ENCODE data around the gene SYNPO2L. TPM values are rescaled to one million over a fixed set of nuclear protein-coding genes. Genes with fewer than 3 reads are reported as not detected.
A peak's percentile ranks its signal among the peaks of the same experiment; 100 is the strongest.

Gene SYNPO2L
- polyA plus RNA-seq, 1 experiment = 0.05 TPM

DNA sequence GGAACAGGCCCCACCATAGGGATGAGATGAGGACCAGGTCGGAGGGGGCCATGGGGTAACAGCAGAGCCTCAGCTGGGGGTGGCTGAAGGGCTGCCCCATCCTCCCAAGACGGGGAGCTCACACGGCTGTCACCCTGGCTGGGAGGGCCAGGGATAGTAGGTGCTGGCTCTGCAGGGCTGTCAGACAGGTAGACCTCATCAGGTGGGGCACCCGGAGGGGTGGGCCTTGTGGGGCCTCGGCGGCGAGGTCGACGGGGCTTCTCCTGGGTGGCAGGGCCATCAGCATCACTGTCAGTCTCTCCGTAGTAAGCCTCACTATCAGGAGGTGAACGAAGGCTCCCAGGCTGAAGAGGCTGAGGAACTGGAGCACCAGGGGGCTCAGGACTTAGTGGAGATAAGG is 2.6 kb downstream of the SYNPO2L start:
- no peak overlapping the region for H3K27ac ChIP-seq (ENCODE audit: low read depth, low read length)
- no peaks in the 10 kb centered on the region for H3K27me3 ChIP-seq (ENCODE audit: control insufficient read depth, insufficient read depth, low read length)
- ChIA-PET POLR2A (no interaction called here), CTCF (interaction anchor here (1.0 to 1.1 kb wide), 2 partner anchors 9 to 124 kb away, joined by 3 to 4 read pairs; no protein-coding TSS in a partner anchor)
- no peak overlapping the region for H3K4me3 ChIP-seq (ENCODE audit: low read depth, low read length)
- H3K9me3 ChIP-seq (ENCODE audit: control insufficient read depth, insufficient read depth, low read length) = no peaks in the 10 kb centered on the region
- TF ChIP-seq, protein P1, sequence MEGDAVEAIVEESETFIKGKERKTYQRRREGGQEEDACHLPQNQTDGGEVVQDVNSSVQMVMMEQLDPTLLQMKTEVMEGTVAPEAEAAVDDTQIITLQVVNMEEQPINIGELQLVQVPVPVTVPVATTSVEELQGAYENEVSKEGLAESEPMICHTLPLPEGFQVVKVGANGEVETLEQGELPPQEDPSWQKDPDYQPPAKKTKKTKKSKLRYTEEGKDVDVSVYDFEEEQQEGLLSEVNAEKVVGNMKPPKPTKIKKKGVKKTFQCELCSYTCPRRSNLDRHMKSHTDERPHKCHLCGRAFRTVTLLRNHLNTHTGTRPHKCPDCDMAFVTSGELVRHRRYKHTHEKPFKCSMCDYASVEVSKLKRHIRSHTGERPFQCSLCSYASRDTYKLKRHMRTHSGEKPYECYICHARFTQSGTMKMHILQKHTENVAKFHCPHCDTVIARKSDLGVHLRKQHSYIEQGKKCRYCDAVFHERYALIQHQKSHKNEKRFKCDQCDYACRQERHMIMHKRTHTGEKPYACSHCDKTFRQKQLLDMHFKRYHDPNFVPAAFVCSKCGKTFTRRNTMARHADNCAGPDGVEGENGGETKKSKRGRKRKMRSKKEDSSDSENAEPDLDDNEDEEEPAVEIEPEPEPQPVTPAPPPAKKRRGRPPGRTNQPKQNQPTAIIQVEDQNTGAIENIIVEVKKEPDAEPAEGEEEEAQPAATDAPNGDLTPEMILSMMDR (IDR thresholded peaks at IDR 0.05; ENCODE audit: low read depth, low read length) = no peak
- no peak for DNase-seq (ENCODE audit: low read depth, low spot score)

DNA sequence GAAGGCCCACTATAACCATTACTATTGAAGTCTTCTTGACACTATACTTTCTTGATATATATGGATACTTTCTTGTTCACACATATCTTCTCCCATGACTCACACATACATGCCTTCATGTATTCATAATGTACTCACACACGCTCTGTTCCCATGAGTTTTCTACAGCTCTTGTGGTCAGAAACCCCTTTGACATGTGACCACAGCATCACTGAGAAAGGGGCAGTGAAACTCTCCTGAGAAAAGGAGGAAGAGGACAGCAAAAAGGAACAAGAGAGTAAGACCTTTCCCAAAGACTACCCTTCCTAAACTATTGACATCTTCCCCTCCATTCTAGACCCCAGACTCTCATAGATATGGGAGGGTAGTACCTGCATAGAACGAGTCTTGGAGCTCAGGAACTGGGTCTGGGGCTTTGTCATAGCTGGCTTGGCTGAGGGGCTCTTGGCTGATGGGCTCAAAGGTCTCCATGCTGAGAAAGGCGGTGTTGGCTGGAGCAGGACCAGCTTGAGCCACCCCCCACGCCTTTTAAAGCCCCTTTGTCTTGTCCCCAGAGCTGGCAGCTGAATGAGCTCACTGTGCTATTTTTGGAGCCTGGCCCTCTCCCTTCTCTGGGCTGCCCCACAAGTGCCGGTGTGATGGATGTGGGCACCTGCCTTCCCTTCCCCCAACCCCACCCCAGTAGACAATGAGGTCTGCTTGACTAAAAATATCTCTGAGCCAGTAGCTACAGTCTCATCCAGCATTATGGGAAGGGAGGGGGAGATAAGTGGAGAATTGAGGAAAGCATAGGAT is 5.1 kb downstream of the SYNPO2L start:
- no peak overlapping the region for H3K4me3 ChIP-seq (ENCODE audit: low read depth, low read length)
- POLR2A ChIA-PET = no interaction called here
- TF ChIP-seq, protein P1 (IDR thresholded peaks at IDR 0.05; ENCODE audit: low read depth, low read length) = no peak
- CTCF ChIA-PET = interaction anchor here (0.6 to 2.5 kb wide), 2 partner anchors 121 to 128 kb away, joined by 3 to 12 read pairs; no protein-coding TSS in a partner anchor
- DNase-seq (ENCODE audit: low read depth, low spot score) = peak; percentile 65
- peak overlapping the region; percentile 91 for H3K27ac ChIP-seq (ENCODE audit: low read depth, low read length)
- H3K9me3 ChIP-seq (ENCODE audit: control insufficient read depth, insufficient read depth, low read length) = peaks cover 3% of the 10 kb centered on the region; the same call in 1 of the 2 replicates
- H3K27me3 ChIP-seq (ENCODE audit: control insufficient read depth, insufficient read depth, low read length) = no peaks in the 10 kb centered on the region

DNA sequence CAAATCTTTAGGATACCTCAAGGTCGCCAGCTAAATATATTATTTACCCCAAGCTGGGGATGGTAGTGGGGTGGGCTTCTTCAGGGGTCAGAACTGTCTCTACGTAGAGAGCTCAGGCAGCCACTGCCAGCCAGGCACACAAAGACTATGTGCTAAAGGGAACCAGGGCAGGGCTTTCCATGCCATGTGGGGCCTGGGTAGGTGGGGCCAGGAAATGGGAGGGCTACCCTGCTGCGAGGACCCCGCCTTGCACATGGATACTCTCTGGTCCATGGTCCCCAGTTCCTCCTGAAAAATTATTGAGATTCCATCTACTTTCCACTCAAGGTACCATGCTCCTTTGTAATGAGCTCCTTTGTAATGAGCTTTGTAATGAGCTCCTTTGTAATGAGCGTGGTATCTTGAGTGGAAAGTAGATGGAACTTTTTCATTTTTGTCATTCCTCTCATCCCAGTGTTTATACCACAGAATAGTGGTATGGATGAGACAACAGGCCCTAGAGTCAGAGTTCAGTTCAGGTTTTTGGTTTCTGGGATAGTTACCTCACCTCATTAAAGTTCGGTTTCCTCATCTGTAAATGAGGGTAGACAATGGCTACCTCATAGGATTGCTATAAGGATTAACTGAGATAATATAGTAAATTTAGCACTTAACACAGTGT is 5.8 kb downstream of the SYNPO2L start:
- POLR2A ChIA-PET = interaction anchor here (0.6 kb wide), 2 partner anchors 116 to 406 kb away, joined by 3 to 11 read pairs; no protein-coding TSS in a partner anchor
- Histone ChIP-seq H3K9me3 (ENCODE audit: control insufficient read depth, insufficient read depth, low read length) (peaks cover 3% of the 10 kb centered on the region; the same call in 1 of the 2 replicates), H3K4me3 (ENCODE audit: low read depth, low read length) (no peak overlapping the region), H3K27ac (ENCODE audit: low read depth, low read length) (peak overlapping the region; percentile 59), H3K27me3 (ENCODE audit: control insufficient read depth, insufficient read depth, low read length) (no peaks in the 10 kb centered on the region)
- no peak for DNase-seq (ENCODE audit: low read depth, low spot score)
- CTCF ChIA-PET = interaction anchor here (2.5 kb wide), 1 partner anchor 121 kb away, joined by 12 read pairs; no protein-coding TSS in a partner anchor
- TF ChIP-seq, protein P1 (IDR thresholded peaks at IDR 0.05; ENCODE audit: low read depth, low read length) = no peak

DNA sequence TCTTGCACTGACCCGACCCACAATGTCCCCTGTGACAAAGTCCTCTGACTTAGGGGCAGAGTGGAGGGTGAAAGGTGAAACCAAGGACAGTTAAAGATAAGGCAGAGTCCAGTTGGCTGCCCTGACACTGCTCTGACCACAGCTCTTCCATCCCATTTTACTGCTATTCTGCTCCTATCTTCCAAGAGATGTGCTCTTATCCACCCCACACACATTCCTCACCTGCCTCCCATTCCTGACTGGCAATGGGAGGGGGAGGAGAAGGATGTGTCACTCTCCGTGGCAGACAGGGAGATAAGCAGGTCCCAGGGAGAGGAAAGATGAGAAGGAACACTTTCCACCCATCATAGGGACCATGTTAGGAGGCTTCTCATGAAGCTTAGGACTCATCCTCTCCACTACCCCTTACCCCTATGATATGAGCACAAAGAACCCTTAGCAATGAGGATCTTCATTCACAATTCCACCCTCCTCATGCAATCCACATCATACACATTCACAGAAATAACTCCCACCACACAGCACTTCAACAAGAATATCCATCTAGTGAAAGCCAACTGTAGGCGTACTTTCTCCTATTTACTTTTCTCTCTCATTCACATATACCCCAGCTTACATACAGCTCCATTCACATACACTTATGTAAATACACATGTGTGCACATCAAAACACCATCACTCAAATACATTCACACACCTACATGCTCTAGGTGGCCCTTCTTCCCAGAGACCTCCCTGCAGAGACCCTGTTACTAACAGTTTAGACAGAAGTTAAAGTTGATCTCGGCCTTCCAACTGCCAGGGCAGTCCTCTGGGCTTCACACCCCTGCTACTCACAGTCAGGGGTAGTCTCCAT is 6.6 kb downstream of the SYNPO2L start:
- peak overlapping the region; percentile 59 for H3K27ac ChIP-seq (ENCODE audit: low read depth, low read length)
- DNase-seq (ENCODE audit: low read depth, low spot score) = no peak
- ChIA-PET POLR2A (interaction anchor here (0.6 kb wide), 3 partner anchors 12 to 405 kb away, joined by 3 to 11 read pairs (median 6); no protein-coding TSS in a partner anchor), CTCF (interaction anchor here (2.5 to 10.0 kb wide), 2 partner anchors 120 kb away, joined by 12 to 284 read pairs; no protein-coding TSS in a partner anchor)
- no peaks in the 10 kb centered on the region for H3K27me3 ChIP-seq (ENCODE audit: control insufficient read depth, insufficient read depth, low read length)
- no peak overlapping the region for H3K4me3 ChIP-seq (ENCODE audit: low read depth, low read length)
- peaks cover 3% of the 10 kb centered on the region; the same call in 1 of the 2 replicates for H3K9me3 ChIP-seq (ENCODE audit: control insufficient read depth, insufficient read depth, low read length)
- TF ChIP-seq, protein P1 (IDR thresholded peaks at IDR 0.05; ENCODE audit: low read depth, low read length) = no peak
